ENCODE results near the gene IER3IP1. TPM values are rescaled to one million over a fixed set of nuclear protein-coding genes. Genes with fewer than 3 reads are reported as not detected.
"Not testable (repeated sequence)": the region's sequence is repeated elsewhere in the genome, so short reads cannot be mapped to it uniquely, and the experiment has no call there.

The IER3IP1 gene
- total and polyA plus RNA-seq, 4 donors, result 16.7 to 21.9 (median 18.4) TPM

DNA sequence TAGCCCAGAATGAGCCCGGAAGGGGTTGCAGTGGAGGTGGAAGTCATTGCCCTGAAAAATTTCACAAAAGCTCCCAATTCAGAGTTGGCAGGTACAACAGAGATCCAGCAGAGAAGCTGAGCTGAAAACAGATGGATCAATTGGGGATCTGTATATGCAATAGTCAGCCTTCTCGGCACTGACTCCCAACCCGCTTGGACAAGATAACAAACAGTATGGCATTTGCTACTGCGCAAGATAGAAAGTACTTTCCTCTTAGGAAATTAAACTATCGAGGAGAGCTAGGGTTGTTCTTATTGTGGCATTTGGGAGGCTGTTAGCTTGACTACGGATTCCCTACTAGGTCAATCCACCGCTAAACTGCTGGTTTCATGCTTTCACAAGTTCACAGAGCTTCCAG lies 11.6 kb upstream of the IER3IP1 start:
- Histone ChIP-seq H3K27me3 (ENCODE audit: control insufficient read depth, insufficient read depth, low read length) (no peaks in the 10 kb centered on the region), H3K4me3 (ENCODE audit: low read depth, low read length) (no peak overlapping the region), H3K36me3 (ENCODE audit: control insufficient read depth, insufficient read depth, low read length) (no peaks in the 10 kb centered on the region), H3K9me3 (ENCODE audit: control insufficient read depth, insufficient read depth, low read length) (peaks cover 3% of the 10 kb centered on the region), H3K4me1 (ENCODE audit: control insufficient read depth, insufficient read depth, low read length) (no peaks in the 10 kb centered on the region), H3K27ac (ENCODE audit: low read depth, low read length) (no peak overlapping the region)
- WGBS (ENCODE audit: insufficient coverage), result 94% methylated on average over 2 of the region's 7 CpGs
- no peak for DNase-seq (ENCODE audit: low read depth in 4 of 6, low spot score in 6 of 6)

DNA sequence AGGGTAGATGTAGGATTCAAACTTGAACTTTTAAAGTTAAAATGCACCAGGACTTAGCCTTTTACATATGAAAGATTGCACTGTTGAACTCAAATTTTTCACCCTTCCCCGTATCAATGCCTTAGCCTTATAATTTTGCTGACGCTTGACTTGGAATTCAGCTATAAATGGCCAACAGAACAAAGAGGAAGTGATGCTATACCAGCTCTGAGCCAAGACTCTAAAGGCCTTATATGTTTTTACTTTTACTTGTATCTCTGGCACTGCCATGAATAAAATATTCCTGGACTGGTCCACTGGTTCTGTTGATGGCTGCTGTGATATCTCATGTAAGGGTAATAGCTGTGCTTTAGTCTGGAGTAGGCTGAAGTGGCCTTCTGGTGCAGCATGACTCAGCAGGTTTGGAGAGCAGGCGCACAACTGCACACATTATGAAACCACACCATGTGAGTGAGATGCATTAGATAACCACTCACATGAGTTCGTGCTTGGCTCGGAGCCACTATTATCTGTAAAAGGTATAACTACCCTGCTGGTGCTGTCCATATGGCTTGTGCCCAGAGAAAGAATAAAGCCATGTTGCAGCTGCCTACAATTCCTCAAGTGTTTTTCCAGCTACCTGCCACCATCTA lies 8.4 kb upstream of the IER3IP1 start:
- WGBS (ENCODE audit: insufficient coverage), result 97% methylated on average over 4 of the region's 5 CpGs
- H3K27me3 ChIP-seq (ENCODE audit: control insufficient read depth, insufficient read depth, low read length), result no peaks in the 10 kb centered on the region
- no peaks in the 10 kb centered on the region for H3K36me3 ChIP-seq (ENCODE audit: control insufficient read depth, insufficient read depth, low read length)
- no peak overlapping the region for H3K4me3 ChIP-seq (ENCODE audit: low read depth, low read length)
- DNase-seq (ENCODE audit: low read depth in 4 of 6, low spot score in 6 of 6), result peak in 1 of 6 donors; percentile 15
- H3K9me3 ChIP-seq (ENCODE audit: control insufficient read depth, insufficient read depth, low read length), result peaks cover 3% of the 10 kb centered on the region
- no peaks in the 10 kb centered on the region for H3K4me1 ChIP-seq (ENCODE audit: control insufficient read depth, insufficient read depth, low read length)
- no peak overlapping the region for H3K27ac ChIP-seq (ENCODE audit: low read depth, low read length)

DNA sequence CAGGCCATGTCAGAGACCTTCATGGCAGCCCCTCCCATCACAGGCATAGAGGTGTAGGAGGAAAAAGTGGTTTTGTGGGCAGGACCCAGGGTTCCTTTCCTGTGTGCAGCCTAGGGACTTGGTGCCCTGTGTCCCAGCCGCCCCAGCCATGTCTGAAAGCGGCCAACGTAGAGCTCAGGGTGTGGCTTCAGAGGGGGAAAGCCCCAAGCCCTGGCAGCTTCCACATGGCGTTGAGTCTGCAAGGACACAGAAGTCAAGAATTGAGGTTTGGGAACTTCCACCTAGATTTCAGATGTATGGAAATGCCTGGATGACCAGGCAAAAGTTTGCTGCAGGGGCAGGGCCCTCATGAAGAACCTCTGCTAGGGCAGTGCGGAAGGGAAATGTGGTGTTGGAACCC lies 6.0 kb upstream of the IER3IP1 start:
- H3K4me1 ChIP-seq (ENCODE audit: control insufficient read depth, insufficient read depth, low read length); DNase-seq (ENCODE audit: low read depth in 4 of 6, low spot score in 6 of 6); H3K9me3 ChIP-seq (ENCODE audit: control insufficient read depth, insufficient read depth, low read length); H3K27ac ChIP-seq (ENCODE audit: low read depth, low read length); H3K27me3 ChIP-seq (ENCODE audit: control insufficient read depth, insufficient read depth, low read length); H3K36me3 ChIP-seq (ENCODE audit: control insufficient read depth, insufficient read depth, low read length); H3K4me3 ChIP-seq (ENCODE audit: low read depth, low read length): not testable (repeated sequence)
- WGBS (ENCODE audit: insufficient coverage), result 89% methylated on average over 5 of the region's 5 CpGs

GRCh38 chr18:47180765-47181164 lies 4.6 kb upstream of the IER3IP1 start:
- Histone ChIP-seq H3K27me3 (ENCODE audit: control insufficient read depth, insufficient read depth, low read length) (no peaks in the 10 kb centered on the region), H3K9me3 (ENCODE audit: control insufficient read depth, insufficient read depth, low read length) (peaks cover 3% of the 10 kb centered on the region), H3K4me1 (ENCODE audit: control insufficient read depth, insufficient read depth, low read length) (peaks cover 4% of the 10 kb centered on the region), H3K4me3 (ENCODE audit: low read depth, low read length) (no peak overlapping the region), H3K27ac (ENCODE audit: low read depth, low read length) (no peak overlapping the region), H3K36me3 (ENCODE audit: control insufficient read depth, insufficient read depth, low read length) (no peaks in the 10 kb centered on the region)
- DNase-seq (ENCODE audit: low read depth in 4 of 6, low spot score in 6 of 6), result no peak
- 83% methylated on average over 1 of the region's 3 CpGs for WGBS (ENCODE audit: insufficient coverage)

DNA sequence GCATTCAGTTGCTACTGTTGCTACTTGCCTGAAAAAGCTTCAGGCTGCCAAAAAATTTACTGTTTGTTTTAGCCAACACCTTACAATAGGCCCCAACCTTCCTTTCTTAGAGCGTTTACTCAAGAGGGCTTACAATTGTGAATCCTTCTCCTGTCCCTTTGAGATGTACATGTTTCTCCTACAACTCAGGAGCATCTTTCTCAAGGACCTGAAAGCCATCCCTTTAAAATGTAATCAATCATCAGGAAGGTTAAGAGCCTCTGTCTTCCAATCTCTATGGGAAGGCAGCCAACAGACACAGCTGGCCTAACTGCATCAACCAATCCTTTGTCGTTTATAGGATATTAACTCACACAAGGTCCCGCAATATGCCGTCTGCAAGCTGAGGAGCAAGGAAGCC lies 3.4 kb upstream of the IER3IP1 start:
- Histone ChIP-seq H3K4me3 (ENCODE audit: low read depth, low read length) (no peak overlapping the region), H3K27ac (ENCODE audit: low read depth, low read length) (no peak overlapping the region), H3K9me3 (ENCODE audit: control insufficient read depth, insufficient read depth, low read length) (no peaks in the 10 kb centered on the region), H3K4me1 (ENCODE audit: control insufficient read depth, insufficient read depth, low read length) (peaks cover 5% of the 10 kb centered on the region), H3K36me3 (ENCODE audit: control insufficient read depth, insufficient read depth, low read length) (no peaks in the 10 kb centered on the region), H3K27me3 (ENCODE audit: control insufficient read depth, insufficient read depth, low read length) (no peaks in the 10 kb centered on the region)
- WGBS (ENCODE audit: insufficient coverage), result 19% methylated on average over 4 of the region's 4 CpGs
- peak in 3 of 6 donors; percentile 9 to 73 (median 61) for DNase-seq (ENCODE audit: low read depth in 4 of 6, low spot score in 6 of 6)

GRCh38 chr18:47175283-47175897 lies 774 bp downstream of the IER3IP1 start:
- Histone ChIP-seq H3K4me1 (ENCODE audit: control insufficient read depth, insufficient read depth, low read length) (peaks cover 8% of the 10 kb centered on the region), H3K27ac (ENCODE audit: low read depth, low read length) (peak overlapping the region; percentile 84), H3K27me3 (ENCODE audit: control insufficient read depth, insufficient read depth, low read length) (no peaks in the 10 kb centered on the region), H3K4me3 (ENCODE audit: low read depth, low read length) (peak overlapping the region; percentile 88), H3K9me3 (ENCODE audit: control insufficient read depth, insufficient read depth, low read length) (no peaks in the 10 kb centered on the region), H3K36me3 (ENCODE audit: control insufficient read depth, insufficient read depth, low read length) (no peaks in the 10 kb centered on the region)
- peak in 1 of 6 donors; percentile 9 for DNase-seq (ENCODE audit: low read depth in 4 of 6, low spot score in 6 of 6)
- 3% methylated on average over 12 of the region's 24 CpGs for WGBS (ENCODE audit: insufficient coverage)

DNA sequence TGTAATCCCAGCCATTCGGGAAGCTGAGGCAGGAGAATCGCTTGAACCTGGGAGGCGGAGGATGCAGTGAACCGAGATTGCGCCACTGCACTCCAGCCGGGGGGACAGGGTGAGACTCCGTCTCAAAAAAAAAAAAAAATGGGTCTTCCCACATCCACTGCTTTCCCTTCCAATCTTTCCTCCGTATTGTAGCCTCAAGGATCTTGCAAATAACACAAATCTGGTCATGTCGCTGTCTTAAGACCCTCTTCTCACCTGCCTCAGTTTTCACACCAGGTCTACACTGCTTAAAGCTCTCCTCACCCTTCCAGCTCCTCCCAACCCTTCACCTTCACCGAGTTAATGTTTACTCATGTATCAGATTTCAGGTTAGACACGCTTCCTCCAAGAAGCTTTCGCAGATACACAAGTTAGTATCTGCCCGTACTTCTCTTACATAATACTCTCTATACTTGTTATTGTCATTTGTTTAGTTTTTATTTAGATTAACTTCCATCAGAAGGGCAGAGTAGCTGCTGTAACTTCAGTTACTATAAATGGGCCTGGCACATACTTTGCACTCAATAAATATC lies 1.5 kb downstream of the IER3IP1 start:
- no peaks in the 10 kb centered on the region for H3K27me3 ChIP-seq (ENCODE audit: control insufficient read depth, insufficient read depth, low read length)
- no peaks in the 10 kb centered on the region for H3K36me3 ChIP-seq (ENCODE audit: control insufficient read depth, insufficient read depth, low read length)
- no peak overlapping the region for H3K4me3 ChIP-seq (ENCODE audit: low read depth, low read length)
- H3K4me1 ChIP-seq (ENCODE audit: control insufficient read depth, insufficient read depth, low read length), result peaks cover 8% of the 10 kb centered on the region
- H3K9me3 ChIP-seq (ENCODE audit: control insufficient read depth, insufficient read depth, low read length), result no peaks in the 10 kb centered on the region
- no peak for DNase-seq (ENCODE audit: low read depth in 4 of 6, low spot score in 6 of 6)
- WGBS (ENCODE audit: insufficient coverage), result 85% methylated on average over 10 of the region's 13 CpGs
- no peak overlapping the region for H3K27ac ChIP-seq (ENCODE audit: low read depth, low read length)

DNA sequence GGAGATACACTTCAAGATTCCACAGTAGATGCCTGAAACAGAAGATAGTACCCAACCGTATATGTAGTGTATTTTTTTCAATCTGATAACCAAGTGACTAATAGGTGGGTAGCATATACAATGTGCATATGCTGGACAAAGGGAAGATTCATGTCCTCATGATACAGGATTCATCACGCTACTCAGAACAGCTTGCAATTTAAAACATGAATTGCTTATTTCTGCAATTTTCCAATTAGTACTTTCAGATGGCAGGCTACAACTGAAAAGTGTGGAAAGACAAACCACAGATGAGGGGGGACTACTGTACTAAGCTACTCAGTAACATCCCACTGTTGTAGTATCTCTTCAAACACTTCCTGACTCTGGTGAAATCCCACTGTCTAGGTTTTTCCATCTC lies 3.7 kb downstream of the IER3IP1 start:
- DNase-seq (ENCODE audit: low read depth in 4 of 6, low spot score in 6 of 6), result no peak
- H3K9me3 ChIP-seq (ENCODE audit: control insufficient read depth, insufficient read depth, low read length), result no peaks in the 10 kb centered on the region
- no CpG with 5 or more reads among the region's 2 CpGs for WGBS (ENCODE audit: insufficient coverage)
- H3K36me3 ChIP-seq (ENCODE audit: control insufficient read depth, insufficient read depth, low read length), result no peaks in the 10 kb centered on the region
- H3K4me1 ChIP-seq (ENCODE audit: control insufficient read depth, insufficient read depth, low read length), result peaks cover 8% of the 10 kb centered on the region
- H3K27me3 ChIP-seq (ENCODE audit: control insufficient read depth, insufficient read depth, low read length), result no peaks in the 10 kb centered on the region
- H3K4me3 ChIP-seq (ENCODE audit: low read depth, low read length), result no peak overlapping the region
- no peak overlapping the region for H3K27ac ChIP-seq (ENCODE audit: low read depth, low read length)

DNA sequence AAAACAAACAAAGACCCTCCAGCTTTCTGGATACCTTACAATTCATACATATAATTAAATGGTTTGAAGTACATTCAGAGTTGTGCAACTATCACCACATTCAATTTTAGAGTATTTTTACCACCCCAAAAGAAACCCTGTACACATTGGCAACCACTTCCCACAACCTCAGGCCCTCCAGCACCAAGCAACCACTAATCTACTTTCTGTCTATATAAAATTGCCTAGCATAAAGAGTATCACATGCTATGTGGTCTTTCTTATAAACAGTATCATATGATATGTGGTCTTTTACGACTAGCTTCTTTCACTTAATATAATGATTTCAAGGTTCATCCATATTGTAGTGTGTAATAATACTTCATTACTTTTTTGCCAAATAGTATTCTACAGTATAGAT lies 7.3 kb downstream of the IER3IP1 start:
- Histone ChIP-seq H3K4me1 (ENCODE audit: control insufficient read depth, insufficient read depth, low read length) (no peaks in the 10 kb centered on the region), H3K36me3 (ENCODE audit: control insufficient read depth, insufficient read depth, low read length) (no peaks in the 10 kb centered on the region), H3K27ac (ENCODE audit: low read depth, low read length) (no peak overlapping the region), H3K4me3 (ENCODE audit: low read depth, low read length) (no peak overlapping the region), H3K9me3 (ENCODE audit: control insufficient read depth, insufficient read depth, low read length) (no peaks in the 10 kb centered on the region), H3K27me3 (ENCODE audit: control insufficient read depth, insufficient read depth, low read length) (no peaks in the 10 kb centered on the region)
- DNase-seq (ENCODE audit: low read depth in 4 of 6, low spot score in 6 of 6), result no peak
- WGBS (ENCODE audit: insufficient coverage), result no CpG with 5 or more reads among the region's 1 CpG

- H3K4me3 ChIP-seq (ENCODE audit: low read depth, low read length), result no peak overlapping the region
- no peak for DNase-seq (ENCODE audit: low read depth in 4 of 6, low spot score in 6 of 6)
- H3K27ac ChIP-seq (ENCODE audit: low read depth, low read length), result no peak overlapping the region
- H3K4me1 ChIP-seq (ENCODE audit: control insufficient read depth, insufficient read depth, low read length), result no peaks in the 10 kb centered on the region
- no peaks in the 10 kb centered on the region for H3K36me3 ChIP-seq (ENCODE audit: control insufficient read depth, insufficient read depth, low read length)
- H3K9me3 ChIP-seq (ENCODE audit: control insufficient read depth, insufficient read depth, low read length), result no peaks in the 10 kb centered on the region
- no peaks in the 10 kb centered on the region for H3K27me3 ChIP-seq (ENCODE audit: control insufficient read depth, insufficient read depth, low read length)
Observed at GRCh38 chr18:47168509-47168908, 7.7 kb downstream of the IER3IP1 start.

Data from spinal cord (tissue), 10 donors.